NCI-H2196 (cell line): ENCODE results near the gene RGS2.

Experiments used
- DNase-seq: peaks from one replicate; lab custom pipeline; 2025; ENCODE audit not compliant: unreplicated experiment; lab: John Stamatoyannopoulos, UW

The RGS2 gene

DNA sequence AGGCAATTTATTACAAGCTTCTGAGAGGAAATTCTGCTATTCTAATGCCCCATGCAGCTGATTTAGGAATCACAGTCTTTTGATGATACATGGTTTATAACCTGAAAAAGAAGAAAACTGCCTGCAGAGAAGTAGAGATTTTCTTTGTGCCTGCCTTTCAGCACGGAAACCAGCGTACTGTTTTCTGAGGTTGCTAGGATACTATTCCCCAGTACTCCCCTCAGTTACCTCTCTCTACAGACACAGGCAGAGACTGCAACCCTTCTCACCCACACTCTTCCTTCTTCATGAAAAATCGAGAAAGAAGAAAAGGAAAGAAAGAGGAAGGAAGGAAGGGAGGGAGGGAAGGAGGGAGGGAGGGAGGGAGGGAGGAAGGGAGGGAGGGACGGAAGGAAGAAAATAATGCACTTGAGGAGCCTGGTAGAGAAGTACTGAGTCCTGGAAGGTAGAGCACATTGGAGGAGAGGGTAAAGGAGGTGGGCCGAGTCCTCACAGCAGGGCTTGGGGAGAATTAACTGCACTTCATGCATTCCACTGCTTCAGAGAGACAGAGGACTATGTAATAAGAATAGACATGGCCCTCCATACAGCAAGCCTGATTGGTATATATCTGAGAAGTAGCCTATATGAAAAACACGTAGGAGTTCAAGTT, 21.9 kb downstream of the RGS2 start:
- DNase-seq: no peak

DNA sequence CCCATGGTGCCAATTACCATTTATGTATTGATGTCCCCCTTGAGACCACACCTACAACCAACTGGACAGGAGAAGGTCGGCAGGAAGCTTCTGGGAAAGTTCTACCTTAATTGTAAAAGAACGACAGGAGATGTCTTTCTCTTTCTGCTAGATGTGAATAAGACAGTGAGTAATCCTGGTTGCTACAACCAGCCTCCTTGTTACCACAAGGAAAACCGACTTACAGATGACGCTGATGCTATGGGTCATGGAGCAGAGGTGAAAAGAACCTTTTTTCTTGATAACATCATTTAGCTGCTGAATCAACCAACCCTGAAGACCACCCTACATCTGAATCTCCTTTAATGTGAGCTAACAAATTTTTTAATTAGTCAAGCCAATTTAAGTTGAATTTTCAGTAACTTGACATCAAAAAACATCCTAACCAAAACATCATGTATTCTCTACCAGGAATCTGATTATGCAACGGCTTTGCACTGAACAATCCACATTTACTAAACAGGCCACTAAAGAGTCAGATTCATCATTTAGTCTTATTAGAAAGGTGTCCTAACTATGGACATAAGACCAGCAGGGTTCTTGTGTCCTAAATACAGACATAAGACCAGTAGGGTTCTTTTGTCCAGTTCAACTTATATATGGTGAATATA, 23.0 kb downstream of the RGS2 start:
- DNase-seq: no peak

DNA sequence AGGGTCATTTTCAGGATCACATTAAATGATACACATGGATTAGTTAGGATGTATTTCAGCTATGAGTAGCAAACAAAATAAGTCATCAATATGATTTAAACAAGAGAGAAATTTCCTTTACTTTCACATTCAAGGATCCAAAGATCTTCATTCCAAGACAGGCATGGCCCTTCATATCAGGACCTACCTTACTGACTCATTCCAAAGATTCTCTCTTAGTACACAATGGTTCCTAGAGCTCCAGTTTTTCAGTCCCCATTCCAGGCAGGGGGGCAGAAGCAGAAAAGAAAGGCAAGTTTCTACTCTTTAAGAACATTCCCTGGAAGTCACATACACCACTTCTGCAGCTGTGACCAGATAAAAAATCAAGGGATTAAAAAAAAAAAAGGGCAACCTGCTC, 23.7 kb downstream of the RGS2 start:
- DNase-seq: no peak

DNA sequence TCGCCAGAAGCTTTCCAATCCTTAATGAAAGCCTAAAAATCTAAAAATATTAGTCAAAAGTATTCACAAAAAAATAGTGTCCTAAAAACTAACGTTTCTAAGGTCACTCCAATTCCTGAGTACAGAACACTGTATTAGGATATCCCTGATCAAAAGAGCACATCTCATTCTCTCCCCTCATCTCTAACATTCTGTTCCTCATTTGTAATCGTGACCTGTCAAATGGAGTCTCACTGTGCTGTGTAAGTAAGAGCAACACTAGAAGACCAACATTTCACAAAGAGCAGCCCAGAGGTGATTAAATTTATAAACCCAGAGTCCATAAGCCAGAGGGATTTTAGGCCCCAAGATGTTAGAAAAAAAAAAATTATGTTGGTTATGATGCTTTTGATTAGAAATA, 26.3 kb downstream of the RGS2 start:
- no peak for DNase-seq

DNA sequence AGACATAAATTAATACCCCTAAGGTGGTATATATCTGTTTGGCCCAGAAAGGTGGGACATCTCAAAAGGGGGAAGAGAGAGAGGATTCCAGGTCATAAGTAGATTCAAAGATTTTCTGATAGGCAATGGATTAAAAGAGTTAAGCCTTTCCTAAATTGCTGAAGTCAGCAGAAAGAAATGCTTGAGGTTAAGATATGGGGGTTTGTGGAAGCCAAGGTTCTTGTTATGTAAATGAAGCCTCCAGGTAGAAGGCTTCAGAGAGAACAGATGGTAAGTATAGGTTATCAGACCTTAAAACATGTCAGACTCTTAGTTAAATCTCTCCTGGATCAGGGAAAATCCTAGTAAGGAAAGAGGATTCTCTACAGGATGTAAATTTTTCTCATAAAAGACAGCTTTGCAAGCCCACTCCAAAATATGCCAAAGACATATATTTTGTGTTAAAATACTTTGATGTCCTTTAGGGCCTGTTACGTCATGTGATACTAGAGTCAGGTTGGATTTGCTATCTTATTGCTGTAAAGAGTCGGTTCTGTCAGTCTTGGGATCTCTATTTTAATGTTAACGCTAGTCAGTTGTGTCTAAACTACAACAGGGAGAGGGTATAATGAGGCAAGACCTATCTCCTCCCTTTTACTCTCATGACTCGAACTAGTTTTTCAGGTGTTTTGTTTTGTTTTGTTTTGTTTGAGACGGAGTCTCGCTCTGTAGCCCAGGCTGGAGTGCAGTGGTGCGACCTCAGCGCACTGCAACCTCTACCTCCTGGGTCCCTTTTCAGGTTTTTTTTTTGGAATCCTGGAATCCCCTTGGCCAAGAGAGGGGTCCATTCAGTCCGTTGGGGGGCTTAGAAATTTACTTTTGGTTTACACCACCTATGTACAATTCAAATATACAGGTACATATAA, 30.6 kb downstream of the RGS2 start:
- no peak for DNase-seq

DNA sequence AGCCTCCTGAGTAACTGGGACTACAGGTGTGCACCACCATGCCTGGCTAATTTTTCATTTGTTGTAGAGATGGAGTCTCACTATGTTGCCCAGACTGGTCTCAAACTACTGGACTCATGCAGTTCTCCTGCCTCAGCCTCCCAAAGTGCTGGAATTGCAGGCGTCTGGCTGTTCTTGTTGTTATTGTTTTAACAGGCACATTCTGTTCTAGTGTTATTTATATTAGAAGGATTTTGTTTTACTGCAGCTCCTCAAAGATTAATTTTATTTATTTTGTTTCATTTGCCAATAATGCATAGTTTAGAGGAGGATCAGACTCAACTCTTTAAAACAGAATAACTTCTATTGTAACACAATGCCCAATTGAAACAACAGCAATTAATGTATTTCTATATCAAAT, 35.5 kb downstream of the RGS2 start:
- DNase-seq: no peak

DNA sequence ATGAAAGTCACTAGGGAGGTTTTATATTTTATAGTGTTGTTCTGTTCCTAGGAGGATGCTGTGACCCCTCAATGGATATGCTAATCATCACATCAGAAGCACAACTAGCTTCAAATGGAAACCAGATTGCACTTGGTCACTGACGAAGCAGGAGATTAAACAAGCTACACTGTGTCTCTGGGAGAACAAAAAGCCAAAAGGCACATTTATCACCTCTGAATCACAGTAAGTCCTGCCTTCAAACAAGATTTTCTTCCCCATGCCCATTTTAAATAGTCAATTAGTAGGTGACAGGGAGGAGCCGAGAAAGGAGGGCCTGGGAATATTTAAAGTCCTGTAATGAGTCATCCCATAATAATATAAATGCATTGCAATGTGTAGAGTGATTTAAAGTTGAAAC, 38.1 kb downstream of the RGS2 start:
- no peak for DNase-seq

DNA sequence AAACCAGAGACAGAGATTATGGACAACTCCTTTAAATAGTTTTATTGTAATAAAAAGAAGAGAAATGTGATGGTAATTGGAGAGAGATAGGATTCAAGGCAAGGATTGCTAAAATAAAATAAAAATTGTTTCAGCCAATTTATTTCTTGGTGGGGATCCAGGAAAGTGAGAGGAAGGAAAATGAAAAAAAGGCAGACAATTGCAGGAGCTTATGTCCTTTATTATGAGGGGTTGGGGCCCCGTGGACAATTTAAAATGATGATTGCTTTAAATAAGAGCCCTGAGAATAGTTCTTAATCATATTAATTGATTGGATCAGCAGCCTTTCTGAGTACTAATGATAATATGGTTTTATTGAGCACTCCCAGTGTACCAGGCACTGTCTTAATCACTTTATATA, 40.2 kb downstream of the RGS2 start:
- no peak for DNase-seq

DNA sequence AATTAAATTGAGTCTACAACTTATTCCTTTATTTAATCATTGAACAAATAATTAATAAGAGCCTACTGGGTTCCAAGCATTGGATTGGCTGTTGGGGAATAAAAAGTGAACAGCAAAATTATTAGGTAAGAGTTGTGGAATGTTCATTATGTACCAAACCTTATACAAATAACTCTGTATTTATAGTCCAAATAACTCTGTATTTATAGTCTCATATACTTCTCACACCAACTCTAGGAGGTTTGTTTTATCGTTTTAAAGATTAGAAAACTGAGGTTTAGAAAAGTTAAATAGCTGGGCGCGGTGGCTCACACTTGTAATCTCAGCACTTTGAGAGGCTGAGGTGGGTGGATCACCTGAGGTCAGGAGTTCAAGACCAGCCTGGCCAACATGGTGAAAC, 40.6 kb downstream of the RGS2 start:
- DNase-seq: no peak

DNA sequence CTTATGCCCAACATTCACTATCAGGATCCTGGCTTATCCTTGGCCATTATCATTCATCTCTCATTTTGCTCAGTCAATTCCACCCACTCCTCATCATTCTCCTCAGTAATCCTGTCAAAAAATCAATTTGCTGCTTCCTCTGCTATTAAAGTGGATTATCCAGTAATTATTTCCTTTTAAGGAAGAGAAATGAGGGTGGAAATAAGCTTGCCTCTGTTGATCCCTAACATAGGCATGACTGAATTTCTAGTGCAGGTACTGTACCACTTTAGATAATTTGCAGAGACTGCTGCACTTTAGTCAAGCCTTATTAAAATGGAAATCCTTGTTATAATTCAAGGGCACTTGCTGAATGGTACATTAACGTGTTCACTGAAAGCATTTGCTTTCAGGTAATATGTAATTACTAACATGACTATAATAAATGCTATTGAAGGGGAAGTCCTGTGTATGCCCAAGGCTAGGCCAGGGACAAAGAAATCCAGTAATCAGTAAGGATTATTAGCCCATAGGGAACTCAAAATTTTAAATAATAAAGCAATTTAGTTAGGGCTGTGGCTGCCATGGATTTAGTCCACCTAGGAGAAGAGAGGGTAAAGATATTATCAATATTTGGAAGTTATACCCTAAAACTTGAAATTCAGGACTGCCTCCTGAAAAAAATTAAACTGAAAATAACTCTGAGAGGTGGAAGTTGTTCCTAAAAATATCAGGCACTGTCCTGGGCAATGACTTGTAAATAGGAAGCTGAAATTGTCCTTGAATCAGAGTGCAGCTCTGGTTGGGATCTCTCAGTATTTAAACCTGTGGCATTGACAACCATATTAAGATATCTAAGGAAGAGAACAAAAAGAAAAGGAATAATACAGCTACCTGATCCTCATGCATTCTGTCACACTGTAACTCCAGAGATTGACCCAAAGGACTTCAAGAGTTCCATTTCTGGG, 43.4 kb downstream of the RGS2 start:
- no peak for DNase-seq

DNA sequence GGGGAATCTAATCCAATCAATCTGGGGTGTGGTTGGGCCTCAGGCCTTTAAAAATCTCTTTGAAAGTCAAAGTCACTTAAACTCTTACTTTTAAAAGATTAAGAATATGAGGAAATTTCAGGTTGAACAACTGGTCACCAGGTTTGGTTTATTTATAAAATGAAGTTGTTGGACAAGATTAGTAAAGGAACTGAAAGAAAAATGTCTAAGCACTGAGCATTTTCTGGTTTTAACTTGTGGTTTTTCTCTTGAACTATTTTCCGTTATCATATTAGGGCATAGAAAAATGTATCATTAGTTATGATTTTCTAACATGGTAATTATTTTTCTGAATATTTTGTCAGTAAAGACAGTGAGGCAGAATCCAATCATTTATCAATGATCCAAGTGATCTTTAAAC, 49.6 kb downstream of the RGS2 start:
- DNase-seq: no peak

DNA sequence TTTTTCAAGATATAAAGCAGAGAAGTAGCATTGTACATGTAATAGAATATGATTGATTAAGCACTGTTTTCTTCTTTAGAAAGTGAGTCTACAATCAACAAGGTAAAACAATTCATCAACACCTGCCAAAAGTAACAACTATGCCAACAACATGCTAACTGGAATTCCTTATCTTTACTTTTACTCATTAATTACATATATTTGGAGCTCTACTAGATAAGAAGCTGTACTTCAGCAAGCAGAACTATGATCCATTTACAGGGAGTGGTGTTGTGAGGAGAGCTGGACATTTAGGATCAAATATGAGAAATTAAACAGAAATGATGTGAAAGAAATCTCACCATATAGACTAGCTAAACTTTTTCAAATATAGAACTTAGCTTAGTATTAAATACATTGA, 51.0 kb downstream of the RGS2 start:
- DNase-seq: no peak

DNA sequence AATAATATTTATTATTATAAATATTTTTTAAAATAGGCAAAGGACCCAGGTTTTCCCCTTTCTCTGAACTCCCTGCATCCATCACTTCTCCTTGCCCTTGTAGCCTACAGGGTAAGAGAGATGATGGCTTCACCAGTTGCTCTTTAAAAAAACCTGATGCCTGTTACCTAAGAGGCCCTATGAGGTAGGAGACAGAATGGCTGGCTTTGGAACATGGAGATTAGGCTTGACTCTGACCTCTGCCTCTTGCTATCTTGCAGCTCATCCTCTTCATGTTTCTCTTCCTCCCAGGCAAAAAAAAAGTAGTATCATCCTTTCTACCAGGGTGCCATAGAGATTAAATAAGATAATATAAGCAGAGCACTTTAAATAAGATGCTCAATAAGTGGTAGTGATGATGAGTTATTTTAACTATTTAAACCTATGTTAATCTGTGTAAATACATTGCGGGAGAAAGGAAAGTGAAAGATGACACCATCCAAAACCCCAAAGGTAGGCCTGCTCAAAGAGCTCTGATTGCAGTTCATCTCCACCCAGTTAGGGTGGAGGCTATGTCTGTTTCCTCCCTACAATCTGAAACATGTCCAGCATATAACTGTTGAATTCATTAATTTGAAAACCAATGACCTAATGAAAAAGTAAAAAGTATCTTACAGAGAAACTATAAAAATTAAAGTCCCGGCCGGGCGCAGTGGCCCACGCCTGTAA, 51.8 kb downstream of the RGS2 start:
- no peak for DNase-seq

DNA sequence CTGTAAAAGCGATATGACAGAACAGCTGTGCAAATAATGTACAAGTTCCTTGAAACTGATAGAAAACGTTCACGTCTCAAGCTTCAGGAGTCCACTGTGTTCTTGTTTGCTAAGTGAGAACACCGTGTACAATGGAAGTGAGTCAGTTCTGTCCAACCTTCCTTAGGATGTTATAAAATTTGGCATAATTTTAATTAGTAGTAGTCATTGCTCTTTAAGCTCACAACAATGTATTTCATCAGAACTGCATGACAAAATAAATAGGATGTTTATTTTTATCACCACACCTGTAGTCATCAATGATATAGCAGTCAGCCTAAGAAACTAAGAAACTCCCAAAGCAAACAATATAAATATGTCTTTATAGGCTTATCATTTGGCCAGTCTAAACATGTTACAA, 53.0 kb downstream of the RGS2 start:
- DNase-seq: no peak
